SK-MEL-5 (cell line): ENCODE data around the gene CD160. TPM values are rescaled to one million over a fixed set of nuclear protein-coding genes. Genes with fewer than 3 reads are reported as not detected.
"Not testable (repeated sequence)": the region's sequence is repeated elsewhere in the genome, so short reads cannot be mapped to it uniquely, and the experiment has no call there.

Experiments
- DNase-seq: peaks from one replicate; pipeline ENCODE4 v3.0.0-alpha.2; 2016; ENCODE audit warnings: low read depth, low spot score
- in situ Hi-C: cut with HindIII; loops from 2 replicates; pipeline ENCODE4 v1.10.0; 2016; ENCODE audit warnings: low sequenced_read_pairs, high pct_unique_total_duplicates, low pct_unique_long_range_greater_than_20kb
- total RNA-seq: library from RNA; depleted of rRNA; stranded (reverse); fragments of >200 nt; shearing (Covaris generic); gene quantifications from 2 replicates; pipeline ENCODE4 v1.2.3, GENCODE V29; 2014

The CD160 gene
- total RNA-seq, 1 experiment from 2014 or later = 4.0 TPM

- no peak for DNase-seq
- in situ Hi-C loops = no loop called here
These were observed 21.0 kb downstream of the CD160 start for GRCh38 chr1:145740269-145740668.

GRCh38 chr1:145747398-145748247 lies 28.3 kb downstream of the CD160 start:
- in situ Hi-C loops = no loop called here
- no peak for DNase-seq

GRCh38 chr1:145750426-145750825 lies 31.1 kb downstream of the CD160 start:
- in situ Hi-C loops = no loop called here
- DNase-seq = no peak

- DNase-seq = peak; percentile 47
- in situ Hi-C loops = no loop called here
These were observed 32.3 kb downstream of the CD160 start for GRCh38 chr1:145751491-145752037.

DNA sequence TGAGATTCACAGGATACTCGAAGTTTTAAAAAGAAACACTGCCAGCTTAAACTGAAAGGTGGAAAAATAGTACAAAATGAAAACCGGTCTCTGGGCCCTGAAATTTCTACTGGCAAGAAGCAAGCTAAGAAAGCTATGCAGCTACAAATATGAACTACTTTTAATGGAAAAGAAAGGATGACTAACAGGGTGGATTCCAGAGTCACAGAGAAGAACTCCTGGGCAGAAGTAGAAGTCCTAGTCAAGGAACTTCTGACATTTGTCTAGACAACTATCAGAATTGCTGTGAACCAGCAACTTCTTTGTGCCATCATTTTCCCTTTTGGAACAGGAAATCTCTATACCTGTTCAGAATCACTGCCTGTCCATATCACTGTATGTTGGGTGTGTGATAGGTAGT lies 38.1 kb downstream of the CD160 start:
- in situ Hi-C loops = no loop called here
- DNase-seq = no peak

DNA sequence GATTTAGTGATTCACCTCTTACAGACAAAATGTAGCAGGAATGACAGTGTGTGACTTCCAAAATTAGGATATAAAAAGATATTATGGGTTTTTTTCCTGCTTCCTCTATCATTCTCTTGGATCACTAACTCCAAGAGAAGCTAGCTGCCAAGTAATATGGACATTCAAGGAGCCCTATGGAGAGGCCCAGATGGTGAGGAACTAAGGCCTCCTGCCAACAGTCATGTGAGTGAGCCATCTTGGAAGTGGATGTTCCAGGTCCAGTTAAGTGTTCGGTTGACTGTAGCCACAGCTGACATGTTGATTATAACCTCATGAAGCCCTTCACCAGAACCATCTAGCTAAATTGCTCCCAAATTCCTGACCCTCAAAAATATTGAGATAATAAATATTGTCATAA lies 38.8 kb downstream of the CD160 start:
- DNase-seq = no peak
- in situ Hi-C loops = no loop called here

- in situ Hi-C loops = no loop called here
- peak; percentile 73 for DNase-seq
These were observed 39.3 kb downstream of the CD160 start for GRCh38 chr1:145758575-145758974.

DNA sequence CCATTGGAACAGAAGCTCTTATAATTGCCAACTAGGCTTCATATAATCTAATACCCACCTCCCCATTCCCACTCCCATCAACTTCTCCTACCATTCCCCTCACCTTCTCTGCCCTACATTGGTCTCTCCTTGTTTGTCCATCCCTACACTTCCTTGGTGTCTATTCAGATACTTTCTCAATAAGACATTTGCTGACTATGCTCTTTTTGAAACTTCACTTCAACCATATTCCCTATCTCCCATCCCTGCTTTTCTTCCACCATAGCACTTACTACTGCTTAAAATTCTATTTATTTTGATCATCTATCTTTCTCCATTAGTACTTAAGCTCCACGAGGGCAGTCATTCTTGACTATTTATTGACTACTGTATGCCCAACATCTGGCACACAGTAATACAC lies 40.4 kb downstream of the CD160 start:
- no peak for DNase-seq
- in situ Hi-C loops = no loop called here

GRCh38 chr1:145760395-145760949 lies 41.2 kb downstream of the CD160 start:
- DNase-seq, in situ Hi-C loops: not testable (repeated sequence)

DNA sequence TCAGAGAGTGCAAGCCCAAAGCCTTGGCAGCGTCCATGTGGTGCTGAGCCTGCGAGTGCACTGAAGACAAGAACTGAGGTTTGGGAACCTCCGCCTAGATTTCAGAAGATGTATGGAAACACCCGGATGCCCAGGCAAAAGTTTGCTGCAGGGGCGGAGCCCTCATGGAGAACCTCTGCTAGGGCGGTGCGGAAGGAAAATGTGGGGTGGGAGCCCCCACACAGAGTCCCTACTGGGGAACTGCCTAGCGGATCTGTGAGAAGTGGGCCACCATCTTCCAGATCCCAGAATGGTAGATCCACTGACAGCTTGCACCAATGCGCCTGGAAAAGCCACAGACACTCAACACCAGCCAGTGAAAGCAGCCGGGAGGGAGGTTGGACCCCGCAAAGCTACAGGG lies 42.2 kb downstream of the CD160 start:
- DNase-seq, in situ Hi-C loops: not testable (repeated sequence)

DNA sequence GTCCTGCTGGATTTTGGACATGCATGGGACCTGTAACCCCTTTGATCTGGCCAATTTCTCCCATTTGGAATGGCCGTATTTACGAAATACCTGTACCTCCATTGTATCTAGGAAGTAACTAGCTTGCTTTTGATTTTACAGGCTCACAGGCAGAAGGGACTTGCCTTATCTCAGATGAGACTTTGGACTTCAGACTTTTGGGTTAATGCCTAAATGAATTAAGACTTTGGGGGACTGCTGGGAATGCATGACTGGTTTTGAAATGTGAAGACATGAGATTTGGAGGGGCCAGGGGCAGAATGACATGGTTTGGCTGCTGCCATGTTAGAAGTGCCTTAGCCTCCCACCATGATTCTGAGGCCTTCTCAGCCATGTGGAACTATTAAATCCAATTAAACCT lies 42.7 kb downstream of the CD160 start:
- in situ Hi-C loops, DNase-seq: not testable (repeated sequence)

DNA sequence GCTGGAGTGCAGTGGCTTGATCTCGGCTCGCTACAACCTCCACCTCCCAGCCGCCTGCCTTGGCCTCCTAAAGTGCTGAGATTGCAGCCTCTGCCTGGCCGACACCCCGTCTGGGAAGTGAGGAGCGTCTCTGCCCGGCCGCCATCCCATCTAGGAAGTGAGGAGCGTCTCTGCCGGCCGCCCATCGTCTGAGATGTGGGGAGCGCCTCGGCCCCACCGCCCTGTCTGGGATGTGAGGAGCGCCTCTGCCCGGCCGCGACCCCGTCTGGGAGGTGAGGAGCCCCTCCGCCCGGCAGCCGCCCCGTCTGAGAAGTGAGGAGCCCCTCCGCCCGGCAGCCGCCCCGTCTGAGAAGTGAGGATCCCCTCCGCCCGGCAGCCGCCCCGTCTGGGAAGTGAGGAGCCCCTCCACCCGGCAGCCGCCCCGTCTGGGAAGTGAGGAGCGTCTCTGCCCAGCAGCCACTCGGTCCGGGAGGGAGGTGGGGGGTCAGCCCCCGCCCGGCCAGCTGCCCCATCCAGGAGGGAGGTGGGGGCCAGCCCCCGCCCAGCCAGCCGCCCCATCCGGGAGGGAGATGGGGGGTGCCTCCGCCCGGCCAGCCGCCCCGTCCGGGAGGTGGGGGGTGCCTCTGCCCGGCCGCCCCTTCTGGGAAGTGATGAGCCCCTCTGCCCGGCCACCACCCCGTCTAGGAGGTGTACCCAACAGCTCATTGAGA lies 45.1 kb downstream of the CD160 start:
- in situ Hi-C loops = not testable (repeated sequence)

DNA sequence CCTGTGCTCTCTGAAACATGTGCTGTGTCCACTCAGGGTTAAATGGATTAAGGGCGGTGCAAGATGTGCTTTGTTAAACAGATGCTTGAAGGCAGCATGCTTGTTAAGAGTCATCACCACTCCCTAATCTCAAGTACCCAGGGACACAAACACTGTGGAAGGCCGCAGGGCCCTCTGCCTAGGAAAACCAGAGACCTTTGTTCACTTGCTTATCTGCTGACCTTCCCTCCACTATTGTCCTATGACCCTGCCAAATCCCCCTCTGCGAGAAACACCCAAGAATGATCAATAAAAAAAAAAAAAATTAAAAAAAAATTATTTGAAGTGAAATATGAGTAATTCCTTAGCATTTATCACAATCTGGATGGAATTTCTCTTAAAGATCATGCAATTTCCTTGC lies 45.8 kb downstream of the CD160 start:
- in situ Hi-C loops, DNase-seq: not testable (repeated sequence)

More for the DNA sequence above, 45.1 kb downstream of the CD160 start:
- DNase-seq = not testable (repeated sequence)

DNA sequence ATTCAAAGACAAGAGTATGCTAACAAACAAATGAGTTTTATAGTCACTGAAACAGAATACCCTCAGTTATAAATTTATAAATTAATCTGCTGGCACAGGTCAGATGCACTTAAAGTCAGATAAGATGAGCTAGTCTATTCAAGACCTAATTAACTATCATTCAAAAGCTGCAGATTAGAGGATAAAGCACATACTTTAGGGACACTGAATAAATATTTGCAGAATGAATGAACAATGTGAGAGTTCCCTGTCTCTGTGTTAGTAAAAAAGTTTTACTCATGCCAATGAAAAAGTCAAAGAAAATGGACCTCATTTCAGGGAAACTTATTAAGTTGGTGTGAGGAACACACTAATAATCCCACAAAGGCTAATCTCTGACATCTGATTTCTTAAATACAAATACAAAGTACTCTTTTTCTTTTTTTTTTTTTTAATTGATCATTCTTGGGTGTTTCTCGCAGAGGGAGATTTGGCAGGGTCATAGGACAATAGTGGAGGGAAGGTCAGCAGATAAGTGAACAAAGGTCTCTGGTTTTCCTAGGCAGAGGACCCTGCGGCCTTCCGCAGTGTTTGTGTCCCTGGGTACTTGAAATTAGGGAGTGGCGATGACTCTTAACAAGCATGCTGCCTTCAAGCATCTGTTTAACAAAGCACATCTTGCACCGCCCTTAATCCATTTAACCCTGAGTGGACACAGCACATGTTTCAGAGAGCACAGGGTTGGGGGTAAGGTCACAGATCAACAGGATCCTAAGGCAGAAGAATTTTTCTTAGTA lies 46.5 kb downstream of the CD160 start:
- in situ Hi-C loops, DNase-seq: not testable (repeated sequence)

DNA sequence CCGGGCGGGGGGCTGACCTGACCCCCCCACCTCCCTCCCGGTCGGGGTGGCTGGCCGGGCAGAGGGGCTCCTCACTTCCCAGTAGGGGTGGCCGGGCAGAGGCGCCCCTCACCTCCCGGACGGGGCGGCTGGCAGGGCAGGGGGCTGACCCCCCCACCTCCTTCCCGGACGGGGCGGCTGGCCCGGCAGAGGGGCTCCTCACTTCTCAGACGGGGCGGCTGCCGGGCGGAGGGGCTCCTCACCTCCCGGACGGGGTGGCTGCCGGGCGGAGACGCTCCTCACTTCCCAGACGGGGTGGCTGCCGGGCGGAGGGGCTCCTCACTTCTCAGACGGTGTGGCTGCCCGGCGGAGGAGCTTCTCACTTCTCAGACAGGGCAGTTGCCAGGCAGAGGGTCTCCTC lies 47.6 kb downstream of the CD160 start:
- DNase-seq, in situ Hi-C loops: not testable (repeated sequence)

DNA sequence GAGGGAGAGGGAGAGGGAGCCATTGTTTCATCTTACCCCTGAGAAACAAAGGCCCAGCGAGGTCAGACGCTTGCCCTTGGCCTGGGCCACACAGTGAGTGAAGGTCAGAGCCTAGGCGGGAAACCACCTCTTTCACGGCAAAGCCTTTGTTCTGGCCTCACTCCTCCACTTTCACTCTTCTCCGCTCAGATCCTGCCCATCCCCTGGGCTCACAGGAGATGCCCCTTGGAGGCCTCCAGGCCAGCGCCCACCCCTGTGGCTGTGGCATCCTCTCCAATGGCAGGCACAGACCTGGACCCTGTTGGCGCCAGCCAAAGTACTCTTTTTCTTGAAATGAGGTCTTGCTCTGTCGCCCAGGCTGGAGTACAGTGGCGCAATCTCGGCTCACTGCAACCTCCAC lies 48.7 kb downstream of the CD160 start:
- DNase-seq, in situ Hi-C loops: not testable (repeated sequence)

- in situ Hi-C loops = no loop called here
- DNase-seq = no peak
These were observed 51.8 kb downstream of the CD160 start for GRCh38 chr1:145771056-145771455.
